GM21825 (cell line): ENCODE data around the gene LDOC1.
"Not testable (repeated sequence)": the region's sequence is repeated elsewhere in the genome, so short reads cannot be mapped to it uniquely, and the experiment has no call there.

Experiments used
- ATAC-seq: cut with Tn5 transposase; IDR thresholded peaks from one replicate; pipeline ENCODE4 v1.9.1; 2021; ENCODE audit warnings: mild to moderate bottlenecking, moderate library complexity; ENCODE audit not compliant: unreplicated experiment

The LDOC1 gene

GRCh38 chrX:141176586-141177451 is at the start of gene LDOC1:
Gene LDOC1 (minus strand): TSS chrX:141177129. CDS start chrX:141177021, 108 bp downstream.
- no peak for ATAC-seq

- no peak for ATAC-seq
Measured at GRCh38 chrX:141221611-141222010, 44.7 kb upstream of the LDOC1 start.

GRCh38 chrX:141220342-141221008 is 43.5 kb upstream of the LDOC1 start:
- ATAC-seq, result no peak

- ATAC-seq, result no peak
Measured at GRCh38 chrX:141214196-141214595, 37.3 kb upstream of the LDOC1 start.

GRCh38 chrX:141201962-141202361 is 25.0 kb upstream of the LDOC1 start:
- no peak for ATAC-seq

GRCh38 chrX:141188573-141188972 is 11.6 kb upstream of the LDOC1 start:
- ATAC-seq, result not testable (repeated sequence)

- ATAC-seq, result no peak
Measured at GRCh38 chrX:141185366-141185765, 8.4 kb upstream of the LDOC1 start.

- no peak for ATAC-seq
Measured at GRCh38 chrX:141183000-141183399, 6.1 kb upstream of the LDOC1 start.

- ATAC-seq, result no peak
Measured at GRCh38 chrX:141180851-141181250, 3.9 kb upstream of the LDOC1 start.

GRCh38 chrX:141175786-141176185 is 1.1 kb downstream of the LDOC1 start:
- ATAC-seq, result no peak

- ATAC-seq, result no peak
Measured at GRCh38 chrX:141164406-141164805, 12.5 kb downstream of the LDOC1 start.

GRCh38 chrX:141158084-141158483 is 18.8 kb downstream of the LDOC1 start:
- no peak for ATAC-seq

GRCh38 chrX:141155231-141155630 is 21.7 kb downstream of the LDOC1 start:
- ATAC-seq, result not testable (repeated sequence)

- no peak for ATAC-seq
Measured at GRCh38 chrX:141142946-141143345, 34.0 kb downstream of the LDOC1 start.

- ATAC-seq, result no peak
Measured at GRCh38 chrX:141133272-141133671, 43.7 kb downstream of the LDOC1 start.

- no peak for ATAC-seq
Measured at GRCh38 chrX:141127146-141127545, 49.8 kb downstream of the LDOC1 start.
